Neural cell (in vitro differentiated cells): ENCODE measurements around the gene CAPRIN1. TPM values are rescaled to one million over a fixed set of nuclear protein-coding genes. Genes with fewer than 3 reads are reported as not detected.

ENCODE experiments used
- H2AFZ ChIP-seq: fragments of 200-600, 300-800 bp; sonication (generic), shearing (Covaris generic); 2 replicates; pipeline ENCODE4 v1.6.0; 2014; ENCODE audit warnings: low read depth, mild to moderate bottlenecking, antibody characterized with exemption, low read length, moderate library complexity
- H3F3A ChIP-seq: fragments of 200-600 bp; shearing (Covaris generic); 2 replicates; pipeline ENCODE4 v1.6.1; 2016; ENCODE audit warnings: mild to moderate bottlenecking, moderate library complexity, mixed read lengths, antibody characterized with exemption, low read length; ENCODE audit not compliant: insufficient read depth, poor library complexity, severe bottlenecking
- H3K27ac ChIP-seq: fragments of 200-600, 300-800 bp; sonication (generic), shearing (Covaris generic); 2 replicates; pipeline ENCODE4 v1.5.1; 2014; ENCODE audit warnings: mild to moderate bottlenecking, low read length, moderate library complexity
- H3K27me3 ChIP-seq: fragments of 300-800, 200-600 bp; sonication (generic), shearing (Covaris generic); 2 replicates; pipeline ENCODE4 v1.6.0; 2014; ENCODE audit warnings: mild to moderate bottlenecking, low read depth, low read length, moderate library complexity; ENCODE audit not compliant: insufficient read depth
- H3K36me3 ChIP-seq: fragments of 300-800, 200-600 bp; sonication (generic), shearing (Covaris generic); 2 replicates; pipeline ENCODE4 v1.5.1; 2014; ENCODE audit warnings: mild to moderate bottlenecking, antibody characterized with exemption, low read length, moderate library complexity; ENCODE audit not compliant: insufficient read depth
- H3K4me2 ChIP-seq: fragments of 300-800, 200-600 bp; sonication (generic), shearing (Covaris generic); 2 replicates; pipeline ENCODE4 v1.6.0; 2014; ENCODE audit warnings: mild to moderate bottlenecking, low read length
- H3K4me3 ChIP-seq: fragments of 300-800, 200-600 bp; sonication (generic), shearing (Covaris generic); 2 replicates; pipeline ENCODE4 v1.5.1; 2014; ENCODE audit warnings: mild to moderate bottlenecking, low read length, moderate library complexity
- H3K79me2 ChIP-seq: fragments of 200-600 bp; shearing (Covaris generic); replicated peaks from 2 replicates; pipeline ENCODE4 v1.6.0; 2014; ENCODE audit warnings: mild to moderate bottlenecking, low read length, moderate library complexity; ENCODE audit not compliant: insufficient read depth
- H3K9ac ChIP-seq: fragments of 300-800, 200-600 bp; sonication (generic), shearing (Covaris generic); 2 replicates; pipeline ENCODE4 v1.6.1; 2016; ENCODE audit warnings: mild to moderate bottlenecking, low read length, mixed read lengths
- H3K9me2 ChIP-seq: fragments of 200-600 bp; shearing (Covaris generic); 2 replicates; pipeline ENCODE4 v1.6.1; 2016; ENCODE audit warnings: mild to moderate bottlenecking, low read length, mixed read lengths; ENCODE audit not compliant: insufficient read depth
- H3K9me3 ChIP-seq: fragments of 200-600, 300-800 bp; sonication (generic), shearing (Covaris generic); 2 replicates; pipeline ENCODE4 v1.6.1; 2016; ENCODE audit warnings: mild to moderate bottlenecking, mixed run types, low read length, moderate library complexity, mixed read lengths
- H4K20me1 ChIP-seq: fragments of 200-600 bp; shearing (Covaris generic); 2 replicates; pipeline ENCODE4 v1.6.1; 2016; ENCODE audit warnings: mild to moderate bottlenecking, mixed run types; ENCODE audit not compliant: insufficient read depth
- CTCF ChIP-seq: fragments of 450-650 bp; IDR thresholded peaks from 2 replicates; pipeline ENCODE4 v1.5.1; 2014; ENCODE audit warnings: antibody characterized with exemption, mild to moderate bottlenecking, moderate library complexity; ENCODE audit not compliant: poor library complexity, severe bottlenecking
- EP300 ChIP-seq: fragments of 450-650 bp; conservative IDR thresholded peaks from 2 replicates; pipeline ENCODE4 v1.6.1; 2014; ENCODE audit warnings: antibody characterized with exemption, mild to moderate bottlenecking, moderate library complexity; ENCODE audit not compliant: poor library complexity, severe bottlenecking
- EZH2 ChIP-seq: fragments of 200-600, 300-800 bp; shearing (Covaris generic), sonication (generic); IDR thresholded peaks from 2 replicates; pipeline ENCODE4 v1.6.1; 2014; ENCODE audit warnings: antibody characterized with exemption, low read length, borderline replicate concordance, mild to moderate bottlenecking; ENCODE audit not compliant: insufficient read depth, poor library complexity, severe bottlenecking
- MXI1 ChIP-seq: fragments of 450-650 bp; conservative IDR thresholded peaks from 2 replicates; pipeline ENCODE4 v1.6.1; 2014; ENCODE audit warnings: antibody characterized with exemption, mild to moderate bottlenecking; ENCODE audit not compliant: poor library complexity, severe bottlenecking
- POLR2AphosphoS5 ChIP-seq: IDR thresholded peaks from 2 replicates; pipeline ENCODE4 v1.6.1; 2012
- RAD21 ChIP-seq: fragments of 450-650 bp; conservative IDR thresholded peaks from 2 replicates; pipeline ENCODE4 v1.6.1; 2014; ENCODE audit warnings: antibody characterized with exemption, mild to moderate bottlenecking, moderate library complexity
- REST ChIP-seq: IDR thresholded peaks from 2 replicates; pipeline ENCODE4 v1.6.1; 2012; ENCODE audit warnings: borderline replicate concordance
- SMC3 ChIP-seq: fragments of 450-650 bp; conservative IDR thresholded peaks from 2 replicates; pipeline ENCODE4 v1.6.1; 2014; ENCODE audit warnings: antibody characterized with exemption, mild to moderate bottlenecking, moderate library complexity; ENCODE audit not compliant: poor library complexity
- TAF1 ChIP-seq: IDR thresholded peaks from 2 replicates; pipeline ENCODE4 v1.6.1; 2012; ENCODE audit warnings: low read depth
- polyA plus RNA-seq: library from polyadenylated mRNA; depleted of rRNA; stranded (reverse); fragments of >200 nt; gene quantifications from 2 replicates; pipeline ENCODE4 v1.2.3, GENCODE V29; 2014

CAPRIN1 gene
- polyA plus RNA-seq, 1 donor from 2014 or later, result 256 TPM

GRCh38 chr11:34034053-34034452 is 17.5 kb upstream of the CAPRIN1 start:
- Histone ChIP-seq H3K9ac (no peak overlapping the region), H3K4me3 (no peak overlapping the region), H4K20me1 (no peaks in the 10 kb centered on the region), H3K9me3 (no peaks in the 10 kb centered on the region), H3K27me3 (no peaks in the 10 kb centered on the region), H3K4me2 (no peak overlapping the region), H3F3A (no peaks in the 10 kb centered on the region), H3K9me2 (no peaks in the 10 kb centered on the region), H3K79me2 (no peaks in the 10 kb centered on the region), H3K27ac (no peak overlapping the region), H2AFZ (no peak overlapping the region), H3K36me3 (no peaks in the 10 kb centered on the region)
- no peak for TF ChIP-seq POLR2AphosphoS5
- no peak for TF ChIP-seq EP300
- no peak for TF ChIP-seq RAD21
- TF ChIP-seq SMC3, result no peak
- TF ChIP-seq TAF1, result no peak
- TF ChIP-seq EZH2, result no peak
- no peak for TF ChIP-seq MXI1
- no peak for TF ChIP-seq REST
- no peak for TF ChIP-seq CTCF

GRCh38 chr11:34036456-34036855 is 15.1 kb upstream of the CAPRIN1 start:
- Histone ChIP-seq H3K4me2 (no peak overlapping the region), H3K4me3 (no peak overlapping the region), H3K9me2 (no peaks in the 10 kb centered on the region), H4K20me1 (no peaks in the 10 kb centered on the region), H3K27ac (no peak overlapping the region), H3K9ac (no peak overlapping the region), H3K9me3 (no peaks in the 10 kb centered on the region), H3K36me3 (no peaks in the 10 kb centered on the region), H3K79me2 (no peaks in the 10 kb centered on the region), H2AFZ (no peak overlapping the region), H3F3A (no peaks in the 10 kb centered on the region), H3K27me3 (no peaks in the 10 kb centered on the region)
- TF ChIP-seq POLR2AphosphoS5 (no peak), REST (no peak), TAF1 (no peak), MXI1 (no peak)
